HG03521 (cell line): ENCODE measurements around the gene AARS2.
"Not testable (repeated sequence)": the region's sequence is repeated elsewhere in the genome, so short reads cannot be mapped to it uniquely, and the experiment has no call there.

Experiments used
- ATAC-seq: cut with Tn5 transposase; IDR thresholded peaks from one replicate; pipeline ENCODE4 v1.9.1; 2021; ENCODE audit warnings: mild to moderate bottlenecking, moderate library complexity; ENCODE audit not compliant: unreplicated experiment

Gene AARS2

GRCh38 chr6:44312901-44313788 lies at the start of gene AARS2:
Gene AARS2 (minus strand): TSS chr6:44313347. CDS start chr6:44313323, 24 bp downstream.
- peak; percentile 84 for ATAC-seq

- no peak for ATAC-seq
These were observed 48.8 kb upstream of the AARS2 start for GRCh38 chr6:44361947-44362346.

GRCh38 chr6:44359973-44360372 lies 46.8 kb upstream of the AARS2 start:
- no peak for ATAC-seq

- ATAC-seq, result no peak
These were observed 43.3 kb upstream of the AARS2 start for GRCh38 chr6:44356487-44356886.

GRCh38 chr6:44355640-44356039 lies 42.5 kb upstream of the AARS2 start:
- no peak for ATAC-seq

GRCh38 chr6:44353336-44353735 lies 40.2 kb upstream of the AARS2 start:
- ATAC-seq, result no peak

- ATAC-seq, result no peak
These were observed 39.1 kb upstream of the AARS2 start for GRCh38 chr6:44352259-44352658.

- not testable (repeated sequence) for ATAC-seq
These were observed 37.5 kb upstream of the AARS2 start for GRCh38 chr6:44350650-44350994.

GRCh38 chr6:44349904-44350649 lies 36.9 kb upstream of the AARS2 start:
- ATAC-seq, result no peak

- ATAC-seq, result not testable (repeated sequence)
These were observed 33.7 kb upstream of the AARS2 start for GRCh38 chr6:44346818-44347217.

- no peak for ATAC-seq
These were observed 29.3 kb upstream of the AARS2 start, which contains the start of gene SPATS1 for GRCh38 chr6:44342489-44342888. Gene SPATS1 (plus strand): TSS chr6:44342650. CDS start chr6:44343096, 446 bp downstream.

GRCh38 chr6:44342052-44342451 lies 28.9 kb upstream of the AARS2 start:
- ATAC-seq, result no peak

GRCh38 chr6:44341095-44341890 lies 28.1 kb upstream of the AARS2 start:
- no peak for ATAC-seq

- ATAC-seq, result no peak
These were observed 26.8 kb upstream of the AARS2 start for GRCh38 chr6:44339763-44340625.

- ATAC-seq, result no peak
These were observed 26.2 kb upstream of the AARS2 start for GRCh38 chr6:44339301-44339700.

GRCh38 chr6:44338228-44339122 lies 25.3 kb upstream of the AARS2 start:
- no peak for ATAC-seq

GRCh38 chr6:44335631-44336030 lies 22.5 kb upstream of the AARS2 start:
- no peak for ATAC-seq

- ATAC-seq, result no peak
These were observed 20.8 kb upstream of the AARS2 start for GRCh38 chr6:44333942-44334341.

- no peak for ATAC-seq
These were observed 20.2 kb upstream of the AARS2 start for GRCh38 chr6:44333273-44333919.
